ENCODE measurements around the gene EXOSC9.

Gene EXOSC9

GRCh38 chr4:121827853-121828252 lies 26.7 kb downstream of the EXOSC9 start:
- DNase-seq, result no peak

DNA sequence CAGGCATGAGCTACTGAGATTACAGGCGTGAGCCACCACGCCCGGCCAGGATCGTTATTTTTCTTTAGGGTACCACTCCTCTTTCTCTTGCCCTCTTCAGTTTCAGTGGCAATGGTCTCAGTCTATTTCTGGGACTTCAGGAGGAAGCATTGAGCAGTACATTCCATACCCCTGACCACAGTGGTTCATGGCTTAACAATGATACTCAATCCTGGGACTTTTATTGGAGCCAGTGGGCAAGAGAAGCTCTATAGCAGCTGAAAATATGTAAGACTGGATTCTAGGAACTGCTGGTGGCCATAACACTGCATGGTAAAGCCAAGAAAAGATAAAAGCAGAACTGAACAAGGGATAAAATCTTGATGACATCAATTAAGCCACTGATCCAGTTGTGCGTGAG lies 28.4 kb downstream of the EXOSC9 start:
- no peak for DNase-seq

- DNase-seq, result no peak
Measured at GRCh38 chr4:121838136-121838535, 37.0 kb downstream of the EXOSC9 start.

- no peak for DNase-seq
Measured at GRCh38 chr4:121842862-121843261, 41.7 kb downstream of the EXOSC9 start.

- no peak for DNase-seq
Measured at GRCh38 chr4:121846662-121847061, 45.5 kb downstream of the EXOSC9 start.

- DNase-seq, result no peak
Measured at GRCh38 chr4:121851354-121851753, 50.2 kb downstream of the EXOSC9 start.

GRCh38 chr4:121860121-121860520 lies 59.0 kb downstream of the EXOSC9 start:
- DNase-seq, result no peak

DNA sequence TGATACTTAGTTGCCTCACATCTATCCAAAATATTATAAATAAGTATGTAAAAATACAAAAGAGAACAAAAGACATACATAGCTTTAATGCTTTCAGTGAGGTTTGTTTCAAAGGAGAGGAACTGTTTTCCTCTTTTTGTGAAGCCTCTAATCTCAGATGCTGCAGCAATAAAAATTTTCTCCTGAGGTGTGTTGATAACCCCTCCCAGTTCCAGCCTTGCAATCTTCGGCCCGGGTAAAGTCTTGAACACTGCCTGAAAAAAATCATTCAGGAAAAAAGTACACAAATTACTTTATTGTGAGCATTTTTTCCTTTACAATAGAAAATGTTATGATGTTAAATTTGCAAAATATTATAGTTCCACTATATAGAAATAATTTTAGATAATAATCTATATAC lies 60.3 kb downstream of the EXOSC9 start:
- no peak for DNase-seq

- DNase-seq, result peak; percentile 62
Measured at GRCh38 chr4:121863799-121864198, 62.7 kb downstream of the EXOSC9 start.

Measured in DMS53 (cell line).